ENCODE measurements around the gene ATOX1. TPM values are rescaled to one million over a fixed set of nuclear protein-coding genes. Genes with fewer than 3 reads are reported as not detected.
A peak's percentile ranks its signal among the peaks of the same experiment; 100 is the strongest.

ATOX1 gene
- total and polyA plus RNA-seq, 9 of the 15 experiments (the other 6 are each of a cell fraction or from before 2014, with no cell fraction given), result 59.2 to 318 (median 86.2) TPM

GRCh38 chr5:151770383-151771258 lies 12.2 kb upstream of the ATOX1 start (continued):
- TF ChIP-seq ZSCAN29 (IDR thresholded peaks at IDR 0.05) (no peak), ZFPM2 (CRISPR knock-in tag; IDR thresholded peaks at IDR 0.05) (no peak), NFE2L1 (tag; IDR thresholded peaks at IDR 0.05; ENCODE audit: borderline replicate concordance, low read depth) (no peak; the same call in 1 of the 2 replicates), OTX1 (CRISPR knock-in tag; IDR thresholded peaks at IDR 0.05) (no peak; the same call in 1 of the 2 replicates), ZNF124 (CRISPR knock-in tag; IDR thresholded peaks at IDR 0.05) (no peak), TAF1 (IDR thresholded peaks at IDR 0.05; ENCODE audit: control insufficient read depth, extremely low read depth, insufficient read depth, low read length, severe bottlenecking) (no peak), CUX1 (CRISPR knock-in tag; IDR thresholded peaks at IDR 0.05) (peak; percentile 81; the same call in 1 of the 2 replicates), ZFP91 (CRISPR knock-in tag; IDR thresholded peaks at IDR 0.05) (peak; percentile 94), ZNF408 (CRISPR knock-in tag; IDR thresholded peaks at IDR 0.05; ENCODE audit: low read depth) (no peak), EWSR1 (IDR thresholded peaks at IDR 0.05; ENCODE audit: borderline replicate concordance, low read depth, partially characterized antibody) (no peak), BCLAF1 (IDR thresholded peaks at IDR 0.05; ENCODE audit: borderline replicate concordance in 1 of 2, control insufficient read depth in 1 of 2, low read depth in 2 of 2, low read length in 1 of 2) (no peak), SRSF3 (IDR thresholded peaks at IDR 0.05; ENCODE audit: insufficient read depth, low read length) (0 out of 2 replicates have a peak, but pooled peaks have one; percentile 19), U2AF1 (optimal IDR thresholded peaks at IDR 0.05; ENCODE audit: low read depth, low read length) (no peak), ZNF316 (IDR thresholded peaks at IDR 0.05) (peak; percentile 83), ZNF224 (CRISPR knock-in tag; IDR thresholded peaks at IDR 0.05) (no peak), RAD21 (CRISPR knock-in tag; conservative IDR thresholded peaks at IDR 0.05 in 1 of 2, IDR thresholded peaks at IDR 0.05 in 1 of 2) (no peak)
